Measurements from ENCODE around the gene MAD1L1. TPM values are rescaled to one million over a fixed set of nuclear protein-coding genes. Genes with fewer than 3 reads are reported as not detected.

Gene MAD1L1
- total and polyA plus RNA-seq, 2 of the 8 experiments (the other 6 are each of a cell fraction or from before 2014, with no cell fraction given): 40.4 to 44.6 TPM

- Histone ChIP-seq H3K23ac (ENCODE audit: insufficient read length) (no peak overlapping the region), H2BK15ac (ENCODE audit: low read length) (no peak overlapping the region), H2AFZ (ENCODE audit: low read length) (no peak overlapping the region), H2BK20ac (ENCODE audit: low read length) (no peak overlapping the region), H3K79me1 (ENCODE audit: low read depth, low read length) (no peaks in the 10 kb centered on the region; the same call in none of the 2 replicates), H3K36me3 (ENCODE audit: control insufficient read depth in 2 of 4, insufficient read depth in 4 of 4, low read length in 3 of 4) (peaks cover 0 to 25% (median 14%) of the 10 kb centered on the region in 4 experiments; a peak in 5 of 8 replicates), H3K4me2 (ENCODE audit: insufficient read depth in 1 of 2, low read depth in 2 of 2, low read length in 2 of 2) (no peak overlapping the region), H3K23me2 (ENCODE audit: low read depth, low read length) (no peaks in the 10 kb centered on the region), H2AK5ac (ENCODE audit: low read depth, low read length) (no peak overlapping the region), H3K4me1 (replicated peaks in 1 of 4; ENCODE audit: control insufficient read depth in 3 of 4, insufficient read depth in 4 of 4, low read length in 3 of 4) (no peaks in the 10 kb centered on the region), H3K9ac (replicated peaks in 1 of 4; ENCODE audit: extremely low read depth in 1 of 4, low read depth in 3 of 4, low read length in 3 of 4) (no peak overlapping the region), H3K4me3 (ENCODE audit: extremely low read depth in 1 of 4, insufficient read depth in 2 of 4, low read depth in 3 of 4, low read length in 4 of 4) (no peak overlapping the region), H3K9me3 (ENCODE audit: insufficient read depth in 2 of 2, low read depth in 1 of 2, low read length in 1 of 2) (peaks cover 8 to 11% of the 10 kb centered on the region in 2 experiments), H4K8ac (ENCODE audit: extremely low read depth, insufficient read depth, low read length) (no peak overlapping the region), H2BK5ac (ENCODE audit: low read depth, low read length) (no peak overlapping the region), H2BK12ac (ENCODE audit: low read depth, low read length) (no peak overlapping the region), H3K79me2 (ENCODE audit: control insufficient read depth in 1 of 2, insufficient read depth in 2 of 2, low read length in 2 of 2) (peaks cover 0 to 6% of the 10 kb centered on the region in 2 experiments; a peak in 1 of 4 replicates), H3K27me3 (replicated peaks in 1 of 4; ENCODE audit: control insufficient read depth in 3 of 4, extremely low read depth in 1 of 4, insufficient read depth in 3 of 4, low read length in 3 of 4) (no peaks in the 10 kb centered on the region), H4K91ac (replicated peaks; ENCODE audit: insufficient read length, low read length) (no peak overlapping the region), H3K14ac (ENCODE audit: insufficient read length) (no peak overlapping the region), H4K20me1 (replicated peaks in 1 of 2; ENCODE audit: control insufficient read depth in 1 of 2, insufficient read depth in 2 of 2, low read length in 2 of 2) (peaks cover 4 to 13% of the 10 kb centered on the region in 2 experiments), H4K5ac (ENCODE audit: insufficient read length, low read depth, low read length) (no peak overlapping the region), H3K18ac (ENCODE audit: extremely low read depth, low read length) (no peak overlapping the region), H3K27ac (ENCODE audit: low read depth, low read length) (no peak overlapping the region), H2BK120ac (replicated peaks; ENCODE audit: low read depth, low read length) (no peak overlapping the region), H3K4ac (replicated peaks; ENCODE audit: insufficient read length, low read depth, low read length) (no peak overlapping the region), H3K56ac (replicated peaks; ENCODE audit: insufficient read length, low read depth, low read length) (no peak overlapping the region)
- CTCF ChIA-PET (ENCODE audit: partially characterized antibody): interaction anchor here (0.7 to 2.6 kb wide), 12 partner anchors 10 to 240 kb away, joined by 3 to 9 read pairs (median 4); no protein-coding TSS in a partner anchor
- DNase-seq (ENCODE audit: low read depth in 1 of 2, low spot score in 2 of 2) (no peak), FAIRE-seq (no peak)
- POLR2A ChIA-PET (ENCODE audit: partially characterized antibody): no interaction called here
- 95% methylated on average over 30 of the region's 32 CpGs; no CpG with 5 or more reads in 1 of the 2 experiments for WGBS, 2 experiments (ENCODE audit: extremely low coverage in 1 of 2, insufficient coverage in 1 of 2, insufficient read length in 1 of 2, insufficient replicate concordance in 2 of 2, low coverage in 1 of 2, low lambda C conversion rate in 2 of 2, missing lambda C conversion rate in 1 of 2)
- TF ChIP-seq CBX8 (IDR thresholded peaks at IDR 0.05; ENCODE audit: borderline replicate concordance, low read depth, low read length): no peak
- no peak for TF ChIP-seq ASH2L (IDR thresholded peaks at IDR 0.05; ENCODE audit: low read length)
- TF ChIP-seq CBX5 (IDR thresholded peaks at IDR 0.05; ENCODE audit: low read depth, low read length): no peak
- no peak for TF ChIP-seq CEBPB (IDR thresholded peaks at IDR 0.05; ENCODE audit: low read depth, low read length)
- TF ChIP-seq RFX5 (IDR thresholded peaks at IDR 0.05; ENCODE audit: borderline replicate concordance, low read depth, low read length): no peak
- no peak for TF ChIP-seq EZH2 (IDR thresholded peaks at IDR 0.05; ENCODE audit: low read depth, low read length, severe bottlenecking)
- TF ChIP-seq GABPA (IDR thresholded peaks at IDR 0.05; ENCODE audit: borderline replicate concordance, insufficient read depth, low read length): no peak
- TF ChIP-seq JUN (IDR thresholded peaks at IDR 0.05; ENCODE audit: low read depth, low read length): no peak
- TF ChIP-seq SIX5 (IDR thresholded peaks at IDR 0.05; ENCODE audit: low read depth, low read length): no peak
- TF ChIP-seq GTF2F1 (IDR thresholded peaks at IDR 0.05; ENCODE audit: borderline replicate concordance, low read depth, low read length): no peak
Observed at GRCh38 chr7:2196381-2197378, 36.1 kb downstream of the MAD1L1 start.
